HepG2 (cell line): ENCODE measurements around the gene FAM167B. TPM values are rescaled to one million over a fixed set of nuclear protein-coding genes. Genes with fewer than 3 reads are reported as not detected.

Experiments
- ARHGAP35 ChIP-seq: sonication (generic); formaldehyde crosslinking; IDR thresholded peaks from 2 replicates; pipeline ENCODE4 v1.9.0; 2022; ENCODE audit warnings: mild to moderate bottlenecking, inconsistent platforms, moderate library complexity, missing genetic modification reagents, borderline replicate concordance
- BCL6 ChIP-seq: IDR thresholded peaks from 2 replicates; pipeline ENCODE4 v1.6.1; 2016; ENCODE audit warnings: missing genetic modification reagents, missing compliant biosample characterization
- CC2D1A ChIP-seq: sonication (generic); formaldehyde crosslinking; IDR thresholded peaks from 2 replicates; pipeline ENCODE4 v1.8.1; 2023; ENCODE audit warnings: mild to moderate bottlenecking, missing genetic modification reagents
- ELF4 ChIP-seq: sonication (generic); formaldehyde crosslinking; IDR thresholded peaks from 2 replicates; pipeline ENCODE4 v1.5.0; 2020; ENCODE audit warnings: missing genetic modification reagents, mild to moderate bottlenecking, moderate library complexity, borderline replicate concordance
- GTF3A ChIP-seq: sonication (generic); formaldehyde crosslinking; conservative IDR thresholded peaks from 2 replicates; pipeline ENCODE4 v1.4.0; 2020; ENCODE audit warnings: mild to moderate bottlenecking, missing genetic modification reagents
- HOXA7 ChIP-seq: sonication (generic); formaldehyde crosslinking; IDR thresholded peaks from 2 replicates; pipeline ENCODE4 v1.8.1; 2022; ENCODE audit warnings: mild to moderate bottlenecking, missing genetic modification reagents, moderate library complexity
- KMT2A ChIP-seq: sonication (generic); formaldehyde crosslinking; IDR thresholded peaks from 2 replicates; pipeline ENCODE4 v1.4.0; 2020; ENCODE audit warnings: missing genetic modification reagents
- MTF1 ChIP-seq: sonication (generic); formaldehyde crosslinking; IDR thresholded peaks from 2 replicates; pipeline ENCODE4 v1.5.0; 2020; ENCODE audit warnings: missing genetic modification reagents
- NAIF1 ChIP-seq: sonication (generic); formaldehyde crosslinking; IDR thresholded peaks from 2 replicates; pipeline ENCODE4 v1.5.0; 2020; ENCODE audit warnings: mild to moderate bottlenecking, missing genetic modification reagents, borderline replicate concordance
- PHF20 ChIP-seq: sonication (generic); formaldehyde crosslinking; IDR thresholded peaks from 2 replicates; pipeline ENCODE4 v1.5.0; 2020; ENCODE audit warnings: mild to moderate bottlenecking, missing genetic modification reagents
- REPIN1 ChIP-seq: sonication (generic); formaldehyde crosslinking; IDR thresholded peaks from 2 replicates; pipeline ENCODE4 v1.8.0; 2022; ENCODE audit warnings: missing genetic modification reagents, low read depth, mild to moderate bottlenecking, borderline replicate concordance
- SCMH1 ChIP-seq: sonication (generic); formaldehyde crosslinking; IDR thresholded peaks from 2 replicates; pipeline ENCODE4 v1.9.0; 2021; ENCODE audit warnings: missing genetic modification reagents, mild to moderate bottlenecking, borderline replicate concordance
- TCF12 ChIP-seq, 2 experiments: fragments of 450-650 bp in 1 of 2; sonication (generic) in 1 of 2; formaldehyde crosslinking in 1 of 2; IDR thresholded peaks; 2 replicates each; pipeline versions ENCODE4 v1.6.1 to v1.8.0; 2017 to 2022; ENCODE audit warnings: antibody characterized with exemption in 1 of 2, mild to moderate bottlenecking in 1 of 2, missing genetic modification reagents in 1 of 2, moderate library complexity in 1 of 2
- ZNF160 ChIP-seq: sonication (generic); formaldehyde crosslinking; IDR thresholded peaks from 2 replicates; pipeline ENCODE4 v1.8.0; 2022; ENCODE audit warnings: mild to moderate bottlenecking, inconsistent platforms, missing genetic modification reagents
- ZNF598 ChIP-seq: sonication (generic); formaldehyde crosslinking; IDR thresholded peaks from 2 replicates; pipeline ENCODE4 v1.5.1; 2020; ENCODE audit warnings: mild to moderate bottlenecking, missing genetic modification reagents, borderline replicate concordance
- ZNF747 ChIP-seq: sonication (generic); formaldehyde crosslinking; IDR thresholded peaks from 2 replicates; pipeline ENCODE4 v1.8.1; 2023; ENCODE audit warnings: missing genetic modification reagents, mild to moderate bottlenecking, borderline replicate concordance
- ZNF781 ChIP-seq: sonication (generic); formaldehyde crosslinking; IDR thresholded peaks from 2 replicates; pipeline ENCODE4 v1.5.1; 2020; ENCODE audit warnings: borderline replicate concordance, mild to moderate bottlenecking, missing genetic modification reagents; ENCODE audit errors: not compliant biosample characterization
- polyA plus RNA-seq, 8 experiments: library from polyadenylated mRNA; depleted of rRNA in 3 of 8; stranded (reverse) in 7 of 8; unstranded in 1 of 8; fragments of >200 nt; fragmentation: Illumina TruSeq in 4 of 8; extraction: Trizol in 4 of 8; gene quantifications; 2 replicates each; pipeline versions ENCODE4 v1.2.1 to v1.2.3, GENCODE V29; 2011 to 2016; ENCODE audit warnings: low read depth in 4 of 8, missing spikeins in 1 of 8, mixed read lengths in 1 of 8; ENCODE audit not compliant: insufficient read depth in 1 of 8
- total RNA-seq, 5 experiments: library from RNA; depleted of rRNA; stranded (reverse); fragments of >200 nt; fragmentation: Illumina TruSeq; extraction: Trizol; gene quantifications; 2 replicates each; pipeline ENCODE4 v1.2.3, GENCODE V29; 2016; ENCODE audit warnings: low read depth in 1 of 5
- TF ChIP-seq, protein P1 (sequence below): sonication (generic); formaldehyde crosslinking; IDR thresholded peaks from 2 replicates; pipeline ENCODE4 v1.8.0; 2022; ENCODE audit warnings: missing genetic modification reagents, low read depth, mild to moderate bottlenecking, borderline replicate concordance
- TF ChIP-seq, protein P2 (sequence below): sonication (generic); formaldehyde crosslinking; IDR thresholded peaks from 2 replicates; pipeline ENCODE4 v1.5.0; 2020; ENCODE audit warnings: mild to moderate bottlenecking, missing genetic modification reagents
- TF ChIP-seq, protein P3 (sequence below): sonication (generic); formaldehyde crosslinking; IDR thresholded peaks from 2 replicates; pipeline ENCODE4 v1.4.0; 2020; ENCODE audit warnings: missing genetic modification reagents, mild to moderate bottlenecking, borderline replicate concordance
- TF ChIP-seq, protein P4 (sequence below): IDR thresholded peaks from 2 replicates; pipeline ENCODE4 v1.6.1; 2016

Gene FAM167B
- total and polyA plus RNA-seq, 2 of the 13 experiments (the other 11 are each of a cell fraction or from before 2014, with no cell fraction given): 0.15 to 0.70 TPM

DNA sequence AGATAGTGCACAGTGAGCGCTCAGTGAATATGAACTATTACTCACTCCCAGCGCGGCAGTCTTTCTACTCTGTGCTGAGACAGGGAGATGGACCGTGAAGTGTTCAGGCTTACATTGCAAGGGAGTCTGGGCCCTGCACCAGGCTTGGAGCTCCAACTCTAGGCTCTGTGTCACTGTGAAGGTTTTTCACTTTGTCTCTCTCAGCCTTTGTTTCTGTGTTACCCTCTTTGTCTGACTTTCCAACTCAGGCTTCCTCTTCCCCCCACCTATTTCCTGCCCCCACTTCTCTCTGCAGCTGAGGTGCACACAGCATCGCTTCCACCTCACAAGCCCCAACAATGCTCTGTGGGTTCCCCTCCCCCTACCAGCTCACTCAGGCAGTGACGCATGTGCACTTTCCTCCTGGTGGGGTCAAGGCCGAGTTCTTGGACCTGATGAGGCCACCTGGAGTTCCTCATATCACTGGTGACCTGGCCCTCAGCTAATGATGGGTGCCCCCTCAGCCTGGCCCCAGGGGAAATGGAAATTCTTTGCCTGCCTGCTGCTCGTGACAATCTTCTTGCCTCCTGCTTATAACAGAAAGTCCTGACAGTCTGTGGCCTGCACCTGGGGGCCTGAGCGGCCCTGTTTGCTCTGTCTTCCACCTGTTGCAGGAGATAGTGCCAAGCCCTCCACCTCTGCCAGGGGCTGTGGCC, 3.0 kb downstream of the FAM167B start (continued):
- peak; percentile 88; the same call in 1 of the 2 replicates for TF ChIP-seq ARHGAP35
- no peak for TF ChIP-seq ELF4 (CRISPR knock-in tag)
- no peak; the same call in none of the 2 replicates for TF ChIP-seq ZNF160
- no peak for TF ChIP-seq ZNF747 (CRISPR knock-in tag)
- TF ChIP-seq PHF20 (CRISPR knock-in tag): peak; percentile 65
- TF ChIP-seq CC2D1A (CRISPR knock-in tag): no peak
- TF ChIP-seq ZNF598 (CRISPR knock-in tag): peak; percentile 26; the same call in 1 of the 2 replicates
- no peak for TF ChIP-seq MTF1 (CRISPR knock-in tag)
- no peak for TF ChIP-seq HOXA7
- TF ChIP-seq, protein P1, sequence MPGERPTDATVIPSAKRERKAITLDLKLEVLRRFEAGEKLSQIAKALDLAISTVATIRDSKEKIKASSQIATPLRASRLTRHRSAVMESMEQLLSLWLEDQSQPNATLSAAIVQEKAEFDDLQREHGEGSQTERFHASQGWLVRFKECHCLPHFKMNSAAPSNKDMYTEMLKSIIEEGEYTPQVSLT (CRISPR knock-in tag): no peak
- peak; percentile 78 for TF ChIP-seq BCL6 (CRISPR knock-in tag)
- TF ChIP-seq, protein P2, sequence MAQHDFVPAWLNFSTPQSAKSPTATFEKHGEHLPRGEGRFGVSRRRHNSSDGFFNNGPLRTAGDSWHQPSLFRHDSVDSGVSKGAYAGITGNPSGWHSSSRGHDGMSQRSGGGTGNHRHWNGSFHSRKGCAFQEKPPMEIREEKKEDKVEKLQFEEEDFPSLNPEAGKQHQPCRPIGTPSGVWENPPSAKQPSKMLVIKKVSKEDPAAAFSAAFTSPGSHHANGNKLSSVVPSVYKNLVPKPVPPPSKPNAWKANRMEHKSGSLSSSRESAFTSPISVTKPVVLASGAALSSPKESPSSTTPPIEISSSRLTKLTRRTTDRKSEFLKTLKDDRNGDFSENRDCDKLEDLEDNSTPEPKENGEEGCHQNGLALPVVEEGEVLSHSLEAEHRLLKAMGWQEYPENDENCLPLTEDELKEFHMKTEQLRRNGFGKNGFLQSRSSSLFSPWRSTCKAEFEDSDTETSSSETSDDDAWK: no peak
- no peak for TF ChIP-seq GTF3A (CRISPR knock-in tag)
- TF ChIP-seq SCMH1 (CRISPR knock-in tag): no peak
- no peak for TF ChIP-seq TCF12 (IDR thresholded peaks at IDR 0.05)
- TF ChIP-seq TCF12 (CRISPR knock-in tag; IDR thresholded peaks at IDR 0.05): no peak
- peak; percentile 62 for TF ChIP-seq ZNF781
- TF ChIP-seq, protein P3, sequence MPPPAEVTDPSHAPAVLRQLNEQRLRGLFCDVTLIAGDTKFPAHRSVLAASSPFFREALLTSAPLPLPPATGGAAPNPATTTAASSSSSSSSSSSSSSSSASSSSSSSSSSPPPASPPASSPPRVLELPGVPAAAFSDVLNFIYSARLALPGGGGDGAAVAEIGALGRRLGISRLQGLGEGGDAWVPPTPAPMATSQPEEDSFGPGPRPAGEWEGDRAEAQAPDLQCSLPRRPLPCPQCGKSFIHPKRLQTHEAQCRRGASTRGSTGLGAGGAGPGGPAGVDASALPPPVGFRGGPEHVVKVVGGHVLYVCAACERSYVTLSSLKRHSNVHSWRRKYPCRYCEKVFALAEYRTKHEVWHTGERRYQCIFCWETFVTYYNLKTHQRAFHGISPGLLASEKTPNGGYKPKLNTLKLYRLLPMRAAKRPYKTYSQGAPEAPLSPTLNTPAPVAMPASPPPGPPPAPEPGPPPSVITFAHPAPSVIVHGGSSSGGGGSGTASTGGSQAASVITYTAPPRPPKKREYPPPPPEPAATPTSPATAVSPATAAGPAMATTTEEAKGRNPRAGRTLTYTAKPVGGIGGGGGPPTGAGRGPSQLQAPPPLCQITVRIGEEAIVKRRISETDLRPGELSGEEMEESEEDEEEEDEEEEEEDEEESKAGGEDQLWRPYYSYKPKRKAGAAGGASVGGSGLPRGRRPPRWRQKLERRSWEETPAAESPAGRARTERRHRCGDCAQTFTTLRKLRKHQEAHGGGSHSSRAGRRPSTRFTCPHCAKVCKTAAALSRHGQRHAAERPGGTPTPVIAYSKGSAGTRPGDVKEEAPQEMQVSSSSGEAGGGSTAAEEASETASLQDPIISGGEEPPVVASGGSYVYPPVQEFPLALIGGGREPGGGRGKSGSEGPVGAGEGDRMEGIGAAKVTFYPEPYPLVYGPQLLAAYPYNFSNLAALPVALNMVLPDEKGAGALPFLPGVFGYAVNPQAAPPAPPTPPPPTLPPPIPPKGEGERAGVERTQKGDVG (CRISPR knock-in tag): no peak
- TF ChIP-seq, protein P4, sequence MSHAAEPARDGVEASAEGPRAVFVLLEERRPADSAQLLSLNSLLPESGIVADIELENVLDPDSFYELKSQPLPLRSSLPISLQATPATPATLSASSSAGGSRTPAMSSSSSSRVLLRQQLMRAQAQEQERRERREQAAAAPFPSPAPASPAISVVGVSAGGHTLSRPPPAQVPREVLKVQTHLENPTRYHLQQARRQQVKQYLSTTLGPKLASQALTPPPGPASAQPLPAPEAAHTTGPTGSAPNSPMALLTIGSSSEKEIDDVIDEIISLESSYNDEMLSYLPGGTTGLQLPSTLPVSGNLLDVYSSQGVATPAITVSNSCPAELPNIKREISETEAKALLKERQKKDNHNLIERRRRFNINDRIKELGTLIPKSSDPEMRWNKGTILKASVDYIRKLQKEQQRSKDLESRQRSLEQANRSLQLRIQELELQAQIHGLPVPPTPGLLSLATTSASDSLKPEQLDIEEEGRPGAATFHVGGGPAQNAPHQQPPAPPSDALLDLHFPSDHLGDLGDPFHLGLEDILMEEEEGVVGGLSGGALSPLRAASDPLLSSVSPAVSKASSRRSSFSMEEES: peak; percentile 62; the same call in 1 of the 2 replicates
- TF ChIP-seq NAIF1: no peak
- TF ChIP-seq KMT2A (CRISPR knock-in tag): peak; percentile 47; the same call in 1 of the 2 replicates
- peak; percentile 78; the same call in 1 of the 2 replicates for TF ChIP-seq REPIN1 (CRISPR knock-in tag)
